WTC11 (cell line): ENCODE measurements around the gene NAV2. TPM values are rescaled to one million over a fixed set of nuclear protein-coding genes. Genes with fewer than 3 reads are reported as not detected.

Experiments
- ATAC-seq: fragments of 200-7000 bp; cut with Tn5 transposase; 2 replicates; pipeline ENCODE4 v1.10.0; 2021; ENCODE audit warnings: mild to moderate bottlenecking, moderate library complexity
- CTCF ChIA-PET: fragments of 300-600 bp; sonication (Branson Sonifier 250); formaldehyde crosslinking; loops from one replicate; lab custom pipeline; 2021; ENCODE audit warnings: antibody characterized with exemption; lab: Charles Lee
- POLR2A ChIA-PET: fragments of 350-600 bp; sonication (Branson Sonifier 250); formaldehyde crosslinking; loops from one replicate; lab custom pipeline; 2021; ENCODE audit warnings: antibody characterized with exemption; lab: Charles Lee
- DNase-seq: peaks from one replicate; pipeline ENCODE4 v3.0.0; 2021; ENCODE audit warnings: low spot score
- H3K27ac Mint-ChIP-seq: 2 replicates; pipeline ENCODE4 v1.8.0; 2021; ENCODE audit warnings: mixed read lengths
- H3K27me3 Mint-ChIP-seq: 2 replicates; pipeline ENCODE4 v1.8.0; 2021; ENCODE audit warnings: low read depth, mild to moderate bottlenecking, moderate library complexity, mixed read lengths
- H3K36me3 Mint-ChIP-seq: 2 replicates; pipeline ENCODE4 v1.8.0; 2021; ENCODE audit warnings: mixed read lengths
- H3K4me1 Mint-ChIP-seq: 2 replicates; pipeline ENCODE4 v1.8.0; 2022; ENCODE audit warnings: mixed read lengths
- H3K4me3 Mint-ChIP-seq: 2 replicates; pipeline ENCODE4 v1.8.0; 2021; ENCODE audit warnings: mild to moderate bottlenecking, moderate library complexity, mixed read lengths
- H3K9me3 Mint-ChIP-seq: 2 replicates; pipeline ENCODE4 v1.8.0; 2021; ENCODE audit warnings: mixed read lengths
- EMX1 ChIP-seq: fragments of 250-450 bp; sonication (Bioruptor Pico); IDR thresholded peaks from 2 replicates; pipeline ENCODE4 v1.8.0; 2021; ENCODE audit warnings: mild to moderate bottlenecking
- GRHL2 ChIP-seq: fragments of 250-450 bp; sonication (Bioruptor Pico); IDR thresholded peaks from 2 replicates; pipeline ENCODE4 v1.8.0; 2022; ENCODE audit warnings: mild to moderate bottlenecking, moderate library complexity; ENCODE audit not compliant: insufficient replicate concordance, severe bottlenecking
- NFYB ChIP-seq: sonication (generic); formaldehyde crosslinking; conservative IDR thresholded peaks from 2 replicates; pipeline ENCODE4 v1.8.0; 2022; ENCODE audit warnings: low read depth, missing genetic modification reagents
- NR1H2 ChIP-seq: sonication (generic); formaldehyde crosslinking; IDR thresholded peaks from 2 replicates; pipeline ENCODE4 v1.9.0; 2021; ENCODE audit warnings: mild to moderate bottlenecking, moderate library complexity, missing genetic modification reagents
- OVOL2 ChIP-seq: fragments of 250-450 bp; sonication (Bioruptor Pico); IDR thresholded peaks from 2 replicates; pipeline ENCODE4 v1.9.0; 2021; ENCODE audit warnings: mild to moderate bottlenecking, borderline replicate concordance
- RORB ChIP-seq: fragments of 250-450 bp; sonication (Bioruptor Pico); IDR thresholded peaks from 2 replicates; pipeline ENCODE4 v1.9.0; 2021; ENCODE audit warnings: mild to moderate bottlenecking
- SMAD4 ChIP-seq: sonication (generic); formaldehyde crosslinking; IDR thresholded peaks from 2 replicates; pipeline ENCODE4 v1.8.0; 2022; ENCODE audit warnings: mild to moderate bottlenecking, missing genetic modification reagents
- SOX15 ChIP-seq: fragments of 250-450 bp; sonication (Bioruptor Pico); IDR thresholded peaks from 2 replicates; pipeline ENCODE4 v1.9.0; 2021; ENCODE audit warnings: mild to moderate bottlenecking
- SP1 ChIP-seq: sonication (generic); formaldehyde crosslinking; conservative IDR thresholded peaks from 2 replicates; pipeline ENCODE4 v1.8.1; 2022; ENCODE audit warnings: missing genetic modification reagents
- TEAD4 ChIP-seq: sonication (generic); formaldehyde crosslinking; IDR thresholded peaks from 2 replicates; pipeline ENCODE4 v1.8.0; 2022; ENCODE audit warnings: mild to moderate bottlenecking, missing genetic modification reagents
- ZNF232 ChIP-seq: sonication (generic); formaldehyde crosslinking; IDR thresholded peaks from 2 replicates; pipeline ENCODE4 v1.8.0; 2022; ENCODE audit warnings: mild to moderate bottlenecking, missing genetic modification reagents
- ZNF263 ChIP-seq: sonication (generic); formaldehyde crosslinking; IDR thresholded peaks from 2 replicates; pipeline ENCODE4 v1.8.1; 2022; ENCODE audit warnings: low read depth, mild to moderate bottlenecking, moderate library complexity, missing genetic modification reagents
- ZNF396 ChIP-seq: fragments of 250-450 bp; sonication (Bioruptor Pico); IDR thresholded peaks from 2 replicates; pipeline ENCODE4 v1.8.0; 2021; ENCODE audit warnings: mild to moderate bottlenecking, moderate library complexity, borderline replicate concordance
- ZNF671 ChIP-seq: fragments of 250-450 bp; sonication (Bioruptor Pico); IDR thresholded peaks from 2 replicates; pipeline ENCODE4 v1.8.0; 2021; ENCODE audit warnings: mild to moderate bottlenecking
- total RNA-seq: library from RNA; stranded (reverse); gene quantifications from 3 replicates; pipeline ENCODE4 v1.2.3, GENCODE V29; 2021
- TF ChIP-seq, protein P1 (sequence below): fragments of 250-450 bp; sonication (Bioruptor Pico); IDR thresholded peaks from 2 replicates; pipeline ENCODE4 v1.8.0; 2021; ENCODE audit warnings: mild to moderate bottlenecking
- TF ChIP-seq, protein P2 (sequence below): sonication (generic); formaldehyde crosslinking; IDR thresholded peaks from 2 replicates; pipeline ENCODE4 v1.8.0; 2022; ENCODE audit warnings: mild to moderate bottlenecking, missing genetic modification reagents
- TF ChIP-seq, protein P3 (sequence below): sonication (generic); formaldehyde crosslinking; IDR thresholded peaks from 2 replicates; pipeline ENCODE4 v1.8.0; 2022; ENCODE audit warnings: missing genetic modification reagents
- TF ChIP-seq, protein P4 (sequence below): sonication (generic); formaldehyde crosslinking; conservative IDR thresholded peaks from 2 replicates; pipeline ENCODE4 v1.8.1; 2022; ENCODE audit warnings: mild to moderate bottlenecking, missing genetic modification reagents
- TF ChIP-seq, protein P5 (sequence below): fragments of 250-450 bp; sonication (Bioruptor Pico); IDR thresholded peaks from 2 replicates; pipeline ENCODE4 v1.9.0; 2021; ENCODE audit warnings: mild to moderate bottlenecking
- TF ChIP-seq, protein P6 (sequence below): sonication (generic); formaldehyde crosslinking; IDR thresholded peaks from 2 replicates; pipeline ENCODE4 v1.8.1; 2023; ENCODE audit warnings: mild to moderate bottlenecking, missing genetic modification reagents, moderate library complexity
- TF ChIP-seq, protein P7 (sequence below): fragments of 250-450 bp; sonication (Bioruptor Pico); conservative IDR thresholded peaks from 2 replicates; pipeline ENCODE4 v1.9.0; 2021; ENCODE audit warnings: mild to moderate bottlenecking

NAV2 gene
- total RNA-seq, 1 experiment from 2014 or later: 42.8 TPM

DNA sequence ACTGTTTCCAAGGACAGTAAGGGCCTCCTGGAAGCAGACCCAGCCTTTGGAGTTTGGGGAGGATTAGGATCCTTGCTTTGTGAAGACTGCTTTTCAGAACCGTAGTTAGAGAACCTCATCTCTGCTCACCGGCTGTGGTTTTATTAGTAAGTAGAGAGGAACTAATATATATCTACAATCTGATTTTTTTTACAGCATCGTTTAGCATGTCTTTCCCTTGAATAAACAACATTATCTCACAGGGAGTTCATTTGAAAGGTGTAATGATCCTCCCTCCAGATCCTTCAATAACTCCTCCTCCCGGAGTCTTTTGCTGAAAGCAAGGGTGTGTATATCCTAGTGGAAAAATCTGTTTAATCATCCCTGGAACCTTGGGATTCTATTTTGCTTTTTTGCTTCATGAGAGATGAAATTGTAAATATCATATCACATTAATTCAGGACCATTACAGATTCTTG, 314.9 kb downstream of the NAV2 start (continued):
- TF ChIP-seq RORB (CRISPR knock-in tag): no peak
- TF ChIP-seq, protein P1, sequence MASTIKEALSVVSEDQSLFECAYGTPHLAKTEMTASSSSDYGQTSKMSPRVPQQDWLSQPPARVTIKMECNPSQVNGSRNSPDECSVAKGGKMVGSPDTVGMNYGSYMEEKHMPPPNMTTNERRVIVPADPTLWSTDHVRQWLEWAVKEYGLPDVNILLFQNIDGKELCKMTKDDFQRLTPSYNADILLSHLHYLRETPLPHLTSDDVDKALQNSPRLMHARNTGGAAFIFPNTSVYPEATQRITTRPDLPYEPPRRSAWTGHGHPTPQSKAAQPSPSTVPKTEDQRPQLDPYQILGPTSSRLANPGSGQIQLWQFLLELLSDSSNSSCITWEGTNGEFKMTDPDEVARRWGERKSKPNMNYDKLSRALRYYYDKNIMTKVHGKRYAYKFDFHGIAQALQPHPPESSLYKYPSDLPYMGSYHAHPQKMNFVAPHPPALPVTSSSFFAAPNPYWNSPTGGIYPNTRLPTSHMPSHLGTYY (CRISPR knock-in tag): no peak
- no peak for TF ChIP-seq NR1H2 (CRISPR knock-in tag)
- TF ChIP-seq GRHL2 (CRISPR knock-in tag): no peak
- no peak for TF ChIP-seq OVOL2

DNA sequence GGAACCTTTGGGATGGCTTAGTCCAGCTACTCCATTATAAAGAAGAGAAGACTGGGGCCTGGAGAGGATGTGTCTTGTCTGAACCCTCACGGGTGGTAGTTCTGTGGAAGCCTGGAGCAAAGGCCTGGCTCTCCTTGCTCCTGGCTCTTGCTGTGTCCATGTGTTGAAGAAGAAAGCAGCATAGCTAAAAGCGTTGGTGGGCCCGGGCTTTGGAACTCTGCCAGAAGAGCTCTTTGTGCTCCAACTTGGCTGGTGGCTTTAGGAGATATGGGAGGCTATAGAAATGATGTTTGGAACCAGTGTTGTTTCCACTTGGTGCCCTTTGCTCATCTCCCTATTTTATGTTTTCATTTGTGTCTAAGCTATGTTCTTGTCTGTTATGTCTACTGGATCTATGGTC, 316.6 kb downstream of the NAV2 start:
- POLR2A ChIA-PET: no interaction called here
- peaks cover 92% of the 10 kb centered on the region for H3K4me1 Mint-ChIP-seq
- no peaks in the 10 kb centered on the region for H3K9me3 Mint-ChIP-seq
- no peak overlapping the region for H3K4me3 Mint-ChIP-seq
- peaks cover 8% of the 10 kb centered on the region; the same call in 1 of the 2 replicates for H3K27me3 Mint-ChIP-seq
- H3K36me3 Mint-ChIP-seq: no peaks in the 10 kb centered on the region
- CTCF ChIA-PET: no interaction called here
- no peak for ATAC-seq
- no peak overlapping the region for H3K27ac Mint-ChIP-seq
- no peak for DNase-seq
- TF ChIP-seq GRHL2 (CRISPR knock-in tag) (no peak), OVOL2 (no peak), SOX15 (no peak), EMX1 (no peak), ZNF671 (CRISPR knock-in tag) (no peak), ZNF396 (CRISPR knock-in tag) (no peak), NFYB (CRISPR knock-in tag) (no peak), ZNF232 (CRISPR knock-in tag) (no peak), TEAD4 (no peak), SP1 (CRISPR knock-in tag) (no peak), SMAD4 (CRISPR knock-in tag) (no peak), ZNF263 (no peak)
- TF ChIP-seq, protein P2, sequence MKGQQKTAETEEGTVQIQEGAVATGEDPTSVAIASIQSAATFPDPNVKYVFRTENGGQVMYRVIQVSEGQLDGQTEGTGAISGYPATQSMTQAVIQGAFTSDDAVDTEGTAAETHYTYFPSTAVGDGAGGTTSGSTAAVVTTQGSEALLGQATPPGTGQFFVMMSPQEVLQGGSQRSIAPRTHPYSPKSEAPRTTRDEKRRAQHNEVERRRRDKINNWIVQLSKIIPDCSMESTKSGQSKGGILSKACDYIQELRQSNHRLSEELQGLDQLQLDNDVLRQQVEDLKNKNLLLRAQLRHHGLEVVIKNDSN (CRISPR knock-in tag): no peak
- TF ChIP-seq, protein P3, sequence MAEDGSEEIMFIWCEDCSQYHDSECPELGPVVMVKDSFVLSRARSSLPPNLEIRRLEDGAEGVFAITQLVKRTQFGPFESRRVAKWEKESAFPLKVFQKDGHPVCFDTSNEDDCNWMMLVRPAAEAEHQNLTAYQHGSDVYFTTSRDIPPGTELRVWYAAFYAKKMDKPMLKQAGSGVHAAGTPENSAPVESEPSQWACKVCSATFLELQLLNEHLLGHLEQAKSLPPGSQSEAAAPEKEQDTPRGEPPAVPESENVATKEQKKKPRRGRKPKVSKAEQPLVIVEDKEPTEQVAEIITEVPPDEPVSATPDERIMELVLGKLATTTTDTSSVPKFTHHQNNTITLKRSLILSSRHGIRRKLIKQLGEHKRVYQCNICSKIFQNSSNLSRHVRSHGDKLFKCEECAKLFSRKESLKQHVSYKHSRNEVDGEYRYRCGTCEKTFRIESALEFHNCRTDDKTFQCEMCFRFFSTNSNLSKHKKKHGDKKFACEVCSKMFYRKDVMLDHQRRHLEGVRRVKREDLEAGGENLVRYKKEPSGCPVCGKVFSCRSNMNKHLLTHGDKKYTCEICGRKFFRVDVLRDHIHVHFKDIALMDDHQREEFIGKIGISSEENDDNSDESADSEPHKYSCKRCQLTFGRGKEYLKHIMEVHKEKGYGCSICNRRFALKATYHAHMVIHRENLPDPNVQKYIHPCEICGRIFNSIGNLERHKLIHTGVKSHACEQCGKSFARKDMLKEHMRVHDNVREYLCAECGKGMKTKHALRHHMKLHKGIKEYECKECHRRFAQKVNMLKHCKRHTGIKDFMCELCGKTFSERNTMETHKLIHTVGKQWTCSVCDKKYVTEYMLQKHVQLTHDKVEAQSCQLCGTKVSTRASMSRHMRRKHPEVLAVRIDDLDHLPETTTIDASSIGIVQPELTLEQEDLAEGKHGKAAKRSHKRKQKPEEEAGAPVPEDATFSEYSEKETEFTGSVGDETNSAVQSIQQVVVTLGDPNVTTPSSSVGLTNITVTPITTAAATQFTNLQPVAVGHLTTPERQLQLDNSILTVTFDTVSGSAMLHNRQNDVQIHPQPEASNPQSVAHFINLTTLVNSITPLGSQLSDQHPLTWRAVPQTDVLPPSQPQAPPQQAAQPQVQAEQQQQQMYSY: no peak
- TF ChIP-seq, protein P4, sequence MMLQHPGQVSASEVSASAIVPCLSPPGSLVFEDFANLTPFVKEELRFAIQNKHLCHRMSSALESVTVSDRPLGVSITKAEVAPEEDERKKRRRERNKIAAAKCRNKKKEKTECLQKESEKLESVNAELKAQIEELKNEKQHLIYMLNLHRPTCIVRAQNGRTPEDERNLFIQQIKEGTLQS (CRISPR knock-in tag): no peak
- TF ChIP-seq, protein P5, sequence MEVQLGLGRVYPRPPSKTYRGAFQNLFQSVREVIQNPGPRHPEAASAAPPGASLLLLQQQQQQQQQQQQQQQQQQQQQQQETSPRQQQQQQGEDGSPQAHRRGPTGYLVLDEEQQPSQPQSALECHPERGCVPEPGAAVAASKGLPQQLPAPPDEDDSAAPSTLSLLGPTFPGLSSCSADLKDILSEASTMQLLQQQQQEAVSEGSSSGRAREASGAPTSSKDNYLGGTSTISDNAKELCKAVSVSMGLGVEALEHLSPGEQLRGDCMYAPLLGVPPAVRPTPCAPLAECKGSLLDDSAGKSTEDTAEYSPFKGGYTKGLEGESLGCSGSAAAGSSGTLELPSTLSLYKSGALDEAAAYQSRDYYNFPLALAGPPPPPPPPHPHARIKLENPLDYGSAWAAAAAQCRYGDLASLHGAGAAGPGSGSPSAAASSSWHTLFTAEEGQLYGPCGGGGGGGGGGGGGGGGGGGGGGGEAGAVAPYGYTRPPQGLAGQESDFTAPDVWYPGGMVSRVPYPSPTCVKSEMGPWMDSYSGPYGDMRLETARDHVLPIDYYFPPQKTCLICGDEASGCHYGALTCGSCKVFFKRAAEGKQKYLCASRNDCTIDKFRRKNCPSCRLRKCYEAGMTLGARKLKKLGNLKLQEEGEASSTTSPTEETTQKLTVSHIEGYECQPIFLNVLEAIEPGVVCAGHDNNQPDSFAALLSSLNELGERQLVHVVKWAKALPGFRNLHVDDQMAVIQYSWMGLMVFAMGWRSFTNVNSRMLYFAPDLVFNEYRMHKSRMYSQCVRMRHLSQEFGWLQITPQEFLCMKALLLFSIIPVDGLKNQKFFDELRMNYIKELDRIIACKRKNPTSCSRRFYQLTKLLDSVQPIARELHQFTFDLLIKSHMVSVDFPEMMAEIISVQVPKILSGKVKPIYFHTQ (CRISPR knock-in tag): no peak
- TF ChIP-seq, protein P6, sequence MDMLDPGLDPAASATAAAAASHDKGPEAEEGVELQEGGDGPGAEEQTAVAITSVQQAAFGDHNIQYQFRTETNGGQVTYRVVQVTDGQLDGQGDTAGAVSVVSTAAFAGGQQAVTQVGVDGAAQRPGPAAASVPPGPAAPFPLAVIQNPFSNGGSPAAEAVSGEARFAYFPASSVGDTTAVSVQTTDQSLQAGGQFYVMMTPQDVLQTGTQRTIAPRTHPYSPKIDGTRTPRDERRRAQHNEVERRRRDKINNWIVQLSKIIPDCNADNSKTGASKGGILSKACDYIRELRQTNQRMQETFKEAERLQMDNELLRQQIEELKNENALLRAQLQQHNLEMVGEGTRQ: no peak
- TF ChIP-seq, protein P7, sequence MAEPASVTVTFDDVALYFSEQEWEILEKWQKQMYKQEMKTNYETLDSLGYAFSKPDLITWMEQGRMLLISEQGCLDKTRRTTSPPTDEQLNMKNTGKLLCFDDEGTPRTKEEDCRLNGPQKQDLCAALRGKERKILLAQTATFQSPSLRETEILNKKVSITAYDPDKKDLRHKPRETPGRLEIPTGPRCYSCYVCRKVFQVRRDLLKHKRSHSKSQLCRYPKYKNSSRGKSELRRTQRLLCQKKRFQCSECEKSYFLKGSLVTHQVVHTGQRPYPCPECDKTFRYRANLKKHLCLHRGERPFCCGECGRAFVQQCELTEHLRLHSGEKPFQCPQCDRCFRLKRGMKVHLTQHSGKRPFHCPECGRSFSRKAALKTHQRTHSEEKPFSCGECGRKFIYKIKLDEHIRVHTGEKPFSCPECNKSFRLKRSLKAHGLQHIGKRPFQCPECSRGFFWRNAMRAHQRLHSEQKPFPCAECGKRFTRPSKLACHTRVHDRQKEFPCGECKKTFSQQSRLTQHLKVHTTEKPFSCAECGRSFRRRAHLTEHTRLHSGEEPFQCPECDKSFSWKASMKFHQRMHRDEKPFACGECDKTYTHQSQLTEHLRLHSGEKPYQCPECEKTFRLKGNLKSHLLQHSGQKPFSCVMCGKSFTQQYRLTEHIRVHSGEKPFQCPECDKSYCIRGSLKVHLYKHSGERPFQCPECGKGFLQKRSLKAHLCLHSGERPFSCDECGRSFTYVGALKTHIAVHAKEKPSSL (CRISPR knock-in tag): no peak
